Body of pancreas (tissue), 4 donors: ENCODE results near the gene TRIM36.

Source experiments
- POLR2A ChIP-seq, 3 donors: fragments of 450-650 bp; IDR thresholded peaks; one replicate each; pipeline ENCODE4 v1.6.1; 2016; ENCODE audit warnings: antibody characterized with exemption in 3 of 3, mild to moderate bottlenecking in 2 of 3
- TF ChIP-seq, protein P1 (sequence below), 7 experiments: fragments of 450-650 bp in 4 of 7; fragments of 200-600 bp in 3 of 7; sonication (generic) in 3 of 7; IDR thresholded peaks; one replicate each; pipeline ENCODE4 v1.5.1; 2016 to 2019; ENCODE audit warnings: antibody characterized with exemption in 7 of 7

DNA sequence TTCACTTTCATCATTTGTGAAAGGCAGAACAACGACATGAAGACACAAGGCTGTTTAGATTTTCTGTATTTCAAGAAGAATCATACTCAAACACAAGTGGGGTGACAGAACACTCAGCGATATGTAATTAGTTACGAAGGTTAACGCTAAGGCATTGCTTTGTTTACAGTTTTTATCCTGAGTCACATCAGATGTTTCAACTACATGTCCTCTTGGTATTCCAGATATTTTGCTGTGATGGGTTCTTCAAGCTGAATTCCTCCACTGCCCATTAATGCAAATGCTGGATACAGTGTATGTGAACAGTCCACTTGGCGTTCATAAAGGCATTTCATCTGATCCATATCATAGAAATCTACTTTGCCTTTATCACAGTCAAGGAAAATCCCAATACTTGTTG is 43.4 kb downstream of the TRIM36 start:
- TF ChIP-seq, protein P1, sequence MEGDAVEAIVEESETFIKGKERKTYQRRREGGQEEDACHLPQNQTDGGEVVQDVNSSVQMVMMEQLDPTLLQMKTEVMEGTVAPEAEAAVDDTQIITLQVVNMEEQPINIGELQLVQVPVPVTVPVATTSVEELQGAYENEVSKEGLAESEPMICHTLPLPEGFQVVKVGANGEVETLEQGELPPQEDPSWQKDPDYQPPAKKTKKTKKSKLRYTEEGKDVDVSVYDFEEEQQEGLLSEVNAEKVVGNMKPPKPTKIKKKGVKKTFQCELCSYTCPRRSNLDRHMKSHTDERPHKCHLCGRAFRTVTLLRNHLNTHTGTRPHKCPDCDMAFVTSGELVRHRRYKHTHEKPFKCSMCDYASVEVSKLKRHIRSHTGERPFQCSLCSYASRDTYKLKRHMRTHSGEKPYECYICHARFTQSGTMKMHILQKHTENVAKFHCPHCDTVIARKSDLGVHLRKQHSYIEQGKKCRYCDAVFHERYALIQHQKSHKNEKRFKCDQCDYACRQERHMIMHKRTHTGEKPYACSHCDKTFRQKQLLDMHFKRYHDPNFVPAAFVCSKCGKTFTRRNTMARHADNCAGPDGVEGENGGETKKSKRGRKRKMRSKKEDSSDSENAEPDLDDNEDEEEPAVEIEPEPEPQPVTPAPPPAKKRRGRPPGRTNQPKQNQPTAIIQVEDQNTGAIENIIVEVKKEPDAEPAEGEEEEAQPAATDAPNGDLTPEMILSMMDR (IDR thresholded peaks at IDR 0.05) = no peak
- TF ChIP-seq POLR2A (IDR thresholded peaks at IDR 0.05) = no peak
